Measurements from ENCODE around the gene MCM9. TPM values are rescaled to one million over a fixed set of nuclear protein-coding genes. Genes with fewer than 3 reads are reported as not detected.

Gene MCM9
- polyA plus RNA-seq, 2 of the 4 experiments (the other 2 are of a cell fraction): 5.1 to 5.4 TPM

DNA sequence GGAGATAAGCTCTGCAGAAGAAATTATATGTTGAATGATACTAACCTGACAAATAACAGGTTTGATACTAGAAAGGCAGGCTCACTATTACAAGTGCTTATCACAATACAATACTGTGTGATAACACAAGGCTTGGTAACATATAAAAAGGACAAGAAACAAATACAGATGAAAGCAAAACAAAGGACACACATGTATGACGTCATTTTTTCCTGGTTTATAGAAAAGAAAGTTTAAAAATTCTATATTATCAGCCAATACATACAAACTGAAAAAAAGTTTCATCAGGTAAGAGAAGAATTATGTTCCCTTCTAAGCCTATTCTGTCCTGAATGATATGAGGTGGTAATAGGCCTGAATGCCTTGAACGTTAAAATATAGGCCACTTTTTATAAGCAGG is 32.3 kb upstream of the MCM9 start:
- 28% methylated on average over 2 of the region's 2 CpGs for WGBS (ENCODE audit: missing lambda C conversion rate)

DNA sequence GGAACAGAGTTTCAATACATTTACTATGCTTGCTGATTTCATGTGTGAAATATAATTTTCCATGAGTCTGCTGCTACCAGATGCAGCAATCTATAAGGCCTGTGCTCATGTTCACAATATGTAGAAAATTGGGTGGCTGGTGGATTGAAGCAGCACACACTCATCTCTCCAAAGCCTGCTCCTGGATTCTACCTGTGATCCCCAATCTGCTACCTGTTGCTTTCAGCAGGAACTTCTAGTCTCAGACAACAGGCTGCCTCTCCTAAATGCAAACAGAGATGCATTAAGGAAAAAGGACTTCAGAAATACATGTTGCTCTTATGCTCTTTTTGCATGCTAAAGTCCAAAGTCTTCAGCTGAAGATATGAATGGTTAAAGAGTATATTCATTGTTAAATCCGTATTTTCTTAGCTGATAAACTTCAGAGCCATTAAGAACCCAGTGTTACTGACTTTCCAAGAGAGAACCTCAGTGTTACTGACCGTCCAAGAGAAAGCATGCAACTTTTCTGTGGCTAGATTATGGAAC is 30.9 kb upstream of the MCM9 start:
- ATAC-seq (no peak), DNase-seq (ENCODE audit: low read depth in 1 of 2, low spot score in 1 of 2) (no peak), FAIRE-seq (no peak)
- Histone ChIP-seq H3K4me3 (no peak overlapping the region), H3K4me2 (no peak overlapping the region), H3K4me1 (no peaks in the 10 kb centered on the region), H3K9me3 (no peaks in the 10 kb centered on the region), H3K27ac (no peak overlapping the region)
- CTCF ChIA-PET: interaction anchor here (4.3 kb wide), 1 partner anchor 145 kb away, joined by 35 read pairs; no protein-coding TSS in a partner anchor
- TF ChIP-seq GATA3 (IDR thresholded peaks at IDR 0.05; ENCODE audit: borderline replicate concordance): no peak
- no peak for TF ChIP-seq RNF2 (IDR thresholded peaks at IDR 0.05; ENCODE audit: borderline replicate concordance, low read depth)
- TF ChIP-seq TP53 (CRISPR knock-in tag; IDR thresholded peaks at IDR 0.05): no peak
- no peak for TF ChIP-seq EHF (CRISPR knock-in tag; IDR thresholded peaks at IDR 0.05)
- no peak for TF ChIP-seq CHD2 (IDR thresholded peaks at IDR 0.05; ENCODE audit: low read length, partially characterized antibody)
- TF ChIP-seq, protein P1, sequence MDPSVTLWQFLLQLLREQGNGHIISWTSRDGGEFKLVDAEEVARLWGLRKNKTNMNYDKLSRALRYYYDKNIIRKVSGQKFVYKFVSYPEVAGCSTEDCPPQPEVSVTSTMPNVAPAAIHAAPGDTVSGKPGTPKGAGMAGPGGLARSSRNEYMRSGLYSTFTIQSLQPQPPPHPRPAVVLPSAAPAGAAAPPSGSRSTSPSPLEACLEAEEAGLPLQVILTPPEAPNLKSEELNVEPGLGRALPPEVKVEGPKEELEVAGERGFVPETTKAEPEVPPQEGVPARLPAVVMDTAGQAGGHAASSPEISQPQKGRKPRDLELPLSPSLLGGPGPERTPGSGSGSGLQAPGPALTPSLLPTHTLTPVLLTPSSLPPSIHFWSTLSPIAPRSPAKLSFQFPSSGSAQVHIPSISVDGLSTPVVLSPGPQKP (IDR thresholded peaks at IDR 0.05; ENCODE audit: low read depth, low read length): no peak
- TF ChIP-seq FOXS1 (CRISPR knock-in tag; IDR thresholded peaks at IDR 0.05): no peak
- TF ChIP-seq CBX2 (IDR thresholded peaks at IDR 0.05; ENCODE audit: borderline replicate concordance, low read depth): no peak
- no peak for TF ChIP-seq ATOH8 (CRISPR knock-in tag; IDR thresholded peaks at IDR 0.05; ENCODE audit: low read depth)
- TF ChIP-seq CBX8 (IDR thresholded peaks at IDR 0.05): no peak
- POLR2A ChIA-PET: no interaction called here
- 10% methylated on average over 2 of the region's 2 CpGs for WGBS (ENCODE audit: missing lambda C conversion rate)

More for the DNA sequence above, 32.3 kb upstream of the MCM9 start:
- TF ChIP-seq ZFP36 (IDR thresholded peaks at IDR 0.05; ENCODE audit: borderline replicate concordance, partially characterized antibody) (no peak), KDM1A (IDR thresholded peaks at IDR 0.05; ENCODE audit: low read depth) (no peak), ZNF302 (CRISPR knock-in tag; IDR thresholded peaks at IDR 0.05) (no peak), HEYL (CRISPR knock-in tag; IDR thresholded peaks at IDR 0.05) (no peak), HOXB13 (CRISPR knock-in tag; IDR thresholded peaks at IDR 0.05; ENCODE audit: low read depth) (no peak), BHLHE40 (IDR thresholded peaks at IDR 0.05; ENCODE audit: low read depth, low read length) (no peak), RAD21 (conservative IDR thresholded peaks at IDR 0.05 in 1 of 2, IDR thresholded peaks at IDR 0.05 in 1 of 2) (no peak), BCL3 (IDR thresholded peaks at IDR 0.05) (no peak), CBX2 (IDR thresholded peaks at IDR 0.05; ENCODE audit: borderline replicate concordance, low read depth) (no peak), POLR2A (IDR thresholded peaks at IDR 0.05; ENCODE audit: low read length) (no peak), NR3C1 (IDR thresholded peaks at IDR 0.05) (no peak), REST (IDR thresholded peaks at IDR 0.05) (no peak), FOSL2 (IDR thresholded peaks at IDR 0.05) (no peak), FOSL2 (CRISPR knock-in tag; IDR thresholded peaks at IDR 0.05) (no peak)
- H3K9me3 ChIP-seq: no peaks in the 10 kb centered on the region
- no peak for ATAC-seq
- DNase-seq (ENCODE audit: low read depth in 1 of 2, low spot score in 1 of 2): no peak
- ChIA-PET POLR2A (no interaction called here), CTCF (interaction anchor here (6.2 kb wide), 1 partner anchor 144 kb away, joined by 36 read pairs; no protein-coding TSS in a partner anchor)
- no peak overlapping the region for H3K4me2 ChIP-seq
- H3K4me1 ChIP-seq: no peaks in the 10 kb centered on the region
- no peak overlapping the region for H3K4me3 ChIP-seq
- H3K27ac ChIP-seq: no peak overlapping the region
- no peak for FAIRE-seq

Measured in A549 (cell line).